Measurements from ENCODE around the gene PAPOLB. TPM values are rescaled to one million over a fixed set of nuclear protein-coding genes. Genes with fewer than 3 reads are reported as not detected.

The PAPOLB gene
- total and polyA plus RNA-seq, 2 of the 4 experiments (the other 2 are of a cell fraction), result under 0.01 TPM; not detected in 1

Small RNAs within 50 kb of the gene (microRNA-seq; reads per million reads assigned to microRNA genes)
- gene RF00019 (ENCODE audit: insufficient read depth, insufficient read length), result not detected

Small RNAs within 50 kb of the gene (small RNA-seq; reads per million reads assigned to genes)
- 0 reads per million in 5 experiments for gene RF00019

Other genes with a start within 250 kb of the PAPOLB start
- gene FOXK1, start 179.7 kb downstream of the PAPOLB start, total RNA-seq (2012; rRNA removed), result 4.3 and 5.0 TPM in 2 replicates
- gene FOXK1, start 179.7 kb downstream of the PAPOLB start, polyA plus RNA-seq (2012; rRNA removed), result 8.8 TPM in 2 replicates
- gene AP5Z1, start 86.4 kb downstream of the PAPOLB start, total RNA-seq (2012; rRNA removed), result 9.2 and 9.7 TPM in 2 replicates
- 38.7 and 46.1 TPM in 2 replicates for gene AP5Z1, start 86.4 kb downstream of the PAPOLB start, polyA plus RNA-seq (2012; rRNA removed)
- gene RADIL, start 21.7 kb upstream of the PAPOLB start, total RNA-seq (2012; rRNA removed), result 0.18 TPM in 1 of 2 replicates, not detected in the other
- 0.36 and 0.48 TPM in 2 replicates for gene RADIL, start 21.7 kb upstream of the PAPOLB start, polyA plus RNA-seq (2012; rRNA removed)
- not detected in 2 replicates for gene MMD2, start 97.2 kb upstream of the PAPOLB start, total RNA-seq (2012; rRNA removed)
- not detected in 2 replicates for gene MMD2, start 97.2 kb upstream of the PAPOLB start, polyA plus RNA-seq (2012; rRNA removed)
- 8.1 and 9.4 TPM in 2 replicates for gene RBAK, start 183.8 kb upstream of the PAPOLB start, total RNA-seq (2012; rRNA removed)
- 2.0 and 2.8 TPM in 2 replicates for gene RBAK, start 183.8 kb upstream of the PAPOLB start, polyA plus RNA-seq (2012; rRNA removed)